ENCODE results near the gene CEP85. TPM values are rescaled to one million over a fixed set of nuclear protein-coding genes. Genes with fewer than 3 reads are reported as not detected.

CEP85 gene
- total RNA-seq, 3 donors from 2014 or later, result 4.8 to 11.7 (median 7.5) TPM

DNA sequence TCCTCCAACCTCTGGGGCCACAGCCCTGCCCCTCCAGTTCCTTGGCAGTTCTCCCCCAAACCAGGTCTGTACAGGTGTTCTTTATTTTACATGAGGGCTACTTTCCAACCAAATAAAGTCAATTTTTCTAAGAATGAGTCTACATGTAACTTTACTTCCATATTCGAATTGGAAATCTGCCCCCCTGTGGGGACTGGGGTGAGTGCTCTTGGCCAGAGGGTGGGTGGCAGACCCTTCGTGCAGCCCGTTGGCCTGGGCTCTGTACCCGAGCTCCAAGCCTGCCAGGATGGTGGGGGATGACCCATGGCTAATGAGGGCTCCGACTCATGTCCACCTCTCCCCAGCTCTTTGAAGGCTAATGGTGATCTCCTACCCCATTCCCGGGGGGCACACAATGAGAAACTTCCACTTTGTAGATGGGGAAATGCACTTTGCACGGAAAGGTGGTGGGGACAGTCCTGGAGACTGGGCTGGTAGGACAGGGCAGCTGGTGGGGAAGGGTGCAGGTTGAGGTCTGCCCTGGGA lies 44.2 kb upstream of the CEP85 start:
- intact Hi-C loops (cut with DNase I; ENCODE audit: low total_unique reads), result no loop called here
- H3K36me3 ChIP-seq, result no peaks in the 10 kb centered on the region
- H3K9me3 ChIP-seq, result no peaks in the 10 kb centered on the region
- no peak overlapping the region for H3K4me3 ChIP-seq
- no peaks in the 10 kb centered on the region for H3K27me3 ChIP-seq
- TF ChIP-seq, protein P1, sequence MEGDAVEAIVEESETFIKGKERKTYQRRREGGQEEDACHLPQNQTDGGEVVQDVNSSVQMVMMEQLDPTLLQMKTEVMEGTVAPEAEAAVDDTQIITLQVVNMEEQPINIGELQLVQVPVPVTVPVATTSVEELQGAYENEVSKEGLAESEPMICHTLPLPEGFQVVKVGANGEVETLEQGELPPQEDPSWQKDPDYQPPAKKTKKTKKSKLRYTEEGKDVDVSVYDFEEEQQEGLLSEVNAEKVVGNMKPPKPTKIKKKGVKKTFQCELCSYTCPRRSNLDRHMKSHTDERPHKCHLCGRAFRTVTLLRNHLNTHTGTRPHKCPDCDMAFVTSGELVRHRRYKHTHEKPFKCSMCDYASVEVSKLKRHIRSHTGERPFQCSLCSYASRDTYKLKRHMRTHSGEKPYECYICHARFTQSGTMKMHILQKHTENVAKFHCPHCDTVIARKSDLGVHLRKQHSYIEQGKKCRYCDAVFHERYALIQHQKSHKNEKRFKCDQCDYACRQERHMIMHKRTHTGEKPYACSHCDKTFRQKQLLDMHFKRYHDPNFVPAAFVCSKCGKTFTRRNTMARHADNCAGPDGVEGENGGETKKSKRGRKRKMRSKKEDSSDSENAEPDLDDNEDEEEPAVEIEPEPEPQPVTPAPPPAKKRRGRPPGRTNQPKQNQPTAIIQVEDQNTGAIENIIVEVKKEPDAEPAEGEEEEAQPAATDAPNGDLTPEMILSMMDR (IDR thresholded peaks at IDR 0.05), result no peak
- no peak for TF ChIP-seq POLR2A (IDR thresholded peaks at IDR 0.05)
- no peak for TF ChIP-seq POLR2AphosphoS5 (IDR thresholded peaks at IDR 0.05)
- no peaks in the 10 kb centered on the region for H3K4me1 ChIP-seq
- DNase-seq (ENCODE audit: low spot score in 2 of 2), result no peak
- no peak overlapping the region for H3K27ac ChIP-seq

DNA sequence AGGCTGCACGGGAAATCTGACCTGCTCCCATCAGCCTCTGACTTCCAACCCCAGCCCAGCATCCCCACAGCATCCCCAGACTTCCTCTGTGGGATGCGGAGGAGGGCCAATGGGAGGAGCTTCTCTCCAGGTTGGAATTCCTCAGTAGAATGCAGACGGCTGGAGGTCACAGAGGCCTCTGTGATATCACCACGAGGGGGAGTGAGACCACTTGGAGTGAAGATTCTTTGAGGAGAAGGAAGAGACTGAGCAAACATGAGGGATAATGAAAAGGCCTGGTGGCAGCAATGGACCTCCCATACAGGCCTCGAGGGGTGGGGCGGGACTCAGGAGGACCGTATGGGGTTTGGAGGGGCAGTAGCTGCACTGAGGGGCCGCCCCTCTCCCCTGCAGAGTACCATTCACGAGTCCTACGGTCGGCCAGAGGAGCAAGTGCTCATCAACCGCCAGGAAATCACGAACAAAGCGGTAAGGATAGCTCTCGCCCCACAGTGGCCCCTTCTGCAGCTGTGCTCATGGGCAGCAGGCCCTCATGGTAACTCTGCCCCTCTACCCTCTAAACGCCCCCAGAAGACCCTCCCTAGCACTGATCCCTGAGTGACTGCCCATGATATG lies 43.5 kb upstream of the CEP85 start, which contains the start of gene CATSPER4:
CATSPER4 (plus strand) TSS at position 230 of the 615 bp plus-strand sequence; CDS start at position 256, 26 bp downstream.
- H3K4me3 ChIP-seq, result no peak within 1 kb of the TSS
- DNase-seq (ENCODE audit: low spot score in 2 of 2), result no peak
- H3K27ac ChIP-seq, result no peak within 1 kb of the TSS
- H3K4me1 ChIP-seq, result no peaks in the 10 kb centered on the region
- H3K27me3 ChIP-seq, result no peaks in the 10 kb centered on the region
- no peak for TF ChIP-seq POLR2AphosphoS5 (IDR thresholded peaks at IDR 0.05)
- TF ChIP-seq, protein P1 (IDR thresholded peaks at IDR 0.05), result no peak
- no peak for TF ChIP-seq POLR2A (IDR thresholded peaks at IDR 0.05)
- H3K36me3 ChIP-seq, result no peaks in the 10 kb centered on the region
- H3K9me3 ChIP-seq, result no peaks in the 10 kb centered on the region
- intact Hi-C loops (cut with DNase I; ENCODE audit: low total_unique reads), result no loop called here

DNA sequence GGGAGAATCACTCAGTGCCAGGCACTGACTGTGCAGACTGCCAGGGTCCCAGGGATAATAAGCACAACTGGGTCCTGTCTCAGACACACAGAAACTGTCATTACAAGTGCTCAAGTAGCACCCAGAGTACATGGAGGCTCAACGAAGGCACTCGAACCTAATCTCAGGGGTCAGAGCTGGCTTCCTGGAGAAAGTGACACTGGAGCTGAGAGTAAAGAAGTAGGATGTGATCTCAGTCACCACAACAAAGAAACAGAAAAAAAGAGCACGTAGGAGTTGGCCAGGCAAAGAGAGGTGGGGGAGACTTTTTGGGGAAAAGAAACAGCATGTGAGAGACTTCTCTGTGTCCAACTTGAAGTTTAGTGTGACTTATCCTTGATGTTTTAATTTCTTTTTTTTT lies 42.3 kb upstream of the CEP85 start:
- Histone ChIP-seq H3K27ac (no peak overlapping the region), H3K27me3 (no peaks in the 10 kb centered on the region), H3K4me1 (no peaks in the 10 kb centered on the region), H3K9me3 (no peaks in the 10 kb centered on the region), H3K36me3 (no peaks in the 10 kb centered on the region), H3K4me3 (no peak overlapping the region)
- TF ChIP-seq, protein P1 (IDR thresholded peaks at IDR 0.05), result no peak
- TF ChIP-seq POLR2A (IDR thresholded peaks at IDR 0.05) (no peak), POLR2AphosphoS5 (IDR thresholded peaks at IDR 0.05) (no peak)
- no peak for DNase-seq (ENCODE audit: low spot score in 2 of 2)
- intact Hi-C loops (cut with DNase I; ENCODE audit: low total_unique reads), result no loop called here

DNA sequence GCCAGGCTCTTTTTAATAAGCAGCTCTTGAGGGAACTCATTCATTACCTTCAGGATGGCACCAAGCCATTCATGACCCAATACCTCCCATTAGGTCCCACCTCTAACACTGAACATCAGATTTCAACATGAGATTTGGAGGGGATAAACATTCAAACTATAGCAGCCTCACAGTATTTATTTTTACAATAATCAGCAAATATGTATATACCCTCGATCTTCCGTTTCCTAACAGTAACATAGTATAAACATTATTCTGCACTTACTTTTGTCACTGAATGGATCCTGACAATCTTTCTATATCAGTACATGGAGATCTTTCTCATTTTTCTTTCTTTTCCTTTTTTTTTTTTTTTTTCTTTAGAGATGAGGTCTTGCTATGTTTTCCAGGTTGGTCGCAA lies 38.2 kb upstream of the CEP85 start:
- Histone ChIP-seq H3K27me3 (no peaks in the 10 kb centered on the region), H3K36me3 (no peaks in the 10 kb centered on the region), H3K4me1 (no peaks in the 10 kb centered on the region), H3K27ac (no peak overlapping the region), H3K4me3 (no peak overlapping the region), H3K9me3 (no peaks in the 10 kb centered on the region)
- TF ChIP-seq, protein P1 (IDR thresholded peaks at IDR 0.05), result no peak
- no peak for TF ChIP-seq POLR2A (IDR thresholded peaks at IDR 0.05)
- no peak for DNase-seq (ENCODE audit: low spot score in 2 of 2)
- intact Hi-C loops (cut with DNase I; ENCODE audit: low total_unique reads), result loop anchor here (5.0 kb wide), 1 partner anchor 224 kb away; no protein-coding TSS in a partner anchor

DNA sequence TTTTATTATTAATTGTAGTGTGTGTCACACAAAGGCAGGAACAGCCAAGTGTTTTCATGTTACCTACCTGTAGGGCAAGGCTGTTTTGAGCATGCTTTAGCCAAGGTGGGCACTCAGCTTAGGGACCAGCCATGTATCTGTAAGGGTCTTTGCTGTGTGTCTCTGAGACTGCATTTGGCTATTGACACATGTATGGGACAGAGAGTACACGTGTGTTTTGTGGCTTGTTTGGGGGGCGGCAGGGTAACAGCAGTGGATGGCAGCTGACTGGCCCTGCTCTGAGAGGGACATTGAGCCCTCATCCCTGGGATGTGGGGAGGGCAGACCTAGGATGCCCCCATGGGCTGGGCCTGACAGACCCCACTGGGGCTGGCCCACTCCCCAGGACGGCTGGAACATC lies 36.7 kb upstream of the CEP85 start:
- H3K4me3 ChIP-seq, result no peak overlapping the region
- no peaks in the 10 kb centered on the region for H3K36me3 ChIP-seq
- DNase-seq (ENCODE audit: low spot score in 2 of 2), result no peak
- H3K27ac ChIP-seq, result no peak overlapping the region
- H3K27me3 ChIP-seq, result no peaks in the 10 kb centered on the region
- intact Hi-C loops (cut with DNase I; ENCODE audit: low total_unique reads), result loop anchor here (5.0 kb wide), 1 partner anchor 225 kb away; no protein-coding TSS in a partner anchor
- TF ChIP-seq POLR2AphosphoS5 (IDR thresholded peaks at IDR 0.05) (no peak), POLR2A (IDR thresholded peaks at IDR 0.05) (no peak)
- TF ChIP-seq, protein P1 (IDR thresholded peaks at IDR 0.05), result no peak
- no peaks in the 10 kb centered on the region for H3K9me3 ChIP-seq
- no peaks in the 10 kb centered on the region for H3K4me1 ChIP-seq
